Stimulated activated CD8-positive, alpha-beta memory T cell treated with anti-CD3 and anti-CD28 coated beads, Interleukin-4, amount 100 ng/mL, for 4 hours (primary cell): Measurements from ENCODE around the gene NPLOC4.
"Not testable (repeated sequence)": the region's sequence is repeated elsewhere in the genome, so short reads cannot be mapped to it uniquely, and the experiment has no call there.

Experiments used
- DNase-seq, 2 donors: peaks; one replicate each; pipeline ENCODE4 v3.0.0-alpha.2; 2020; ENCODE audit warnings: low read depth in 2 of 2, low spot score in 1 of 2

The NPLOC4 gene

GRCh38 chr17:81635973-81636504 is 873 bp downstream of the NPLOC4 start:
- no peak for DNase-seq

DNA sequence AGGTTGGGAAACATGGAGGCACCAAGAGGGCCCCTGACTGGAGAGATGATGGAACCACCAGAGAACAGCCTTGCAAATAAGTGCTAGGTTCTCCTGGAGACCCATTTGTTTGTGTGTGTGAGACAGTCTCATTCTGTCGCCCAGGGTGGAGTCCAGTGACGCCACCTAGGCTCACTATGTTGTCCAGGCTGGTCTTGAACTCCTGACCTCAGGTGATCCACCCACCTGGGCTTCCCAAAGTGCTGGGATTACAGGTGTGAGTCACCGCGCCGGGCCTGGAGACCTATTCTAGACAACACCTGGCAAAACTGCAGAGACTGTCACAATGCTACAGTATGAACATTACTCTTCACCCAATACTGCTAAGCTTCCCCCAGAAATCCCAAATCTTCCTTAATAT is 1.5 kb downstream of the NPLOC4 start:
- DNase-seq = no peak

DNA sequence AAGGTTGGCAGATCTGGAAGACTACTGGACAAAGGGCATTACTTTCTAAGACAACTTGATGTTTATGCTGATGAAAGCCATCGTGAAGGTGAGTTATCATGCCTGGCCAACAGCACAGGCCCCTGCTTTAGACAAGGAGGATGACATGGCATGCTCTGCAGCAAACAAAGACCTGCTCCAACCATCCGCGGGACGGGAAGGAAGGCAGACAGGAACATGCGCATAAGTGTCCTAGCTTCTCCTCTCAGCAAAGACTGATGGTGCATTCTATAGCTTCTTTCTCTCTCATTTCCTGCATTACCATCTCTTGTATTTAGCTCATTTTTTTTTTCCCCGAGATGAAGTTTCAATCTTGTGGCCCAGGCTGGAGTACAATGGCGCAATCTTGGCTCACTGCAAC is 5.4 kb downstream of the NPLOC4 start:
- no peak for DNase-seq

DNA sequence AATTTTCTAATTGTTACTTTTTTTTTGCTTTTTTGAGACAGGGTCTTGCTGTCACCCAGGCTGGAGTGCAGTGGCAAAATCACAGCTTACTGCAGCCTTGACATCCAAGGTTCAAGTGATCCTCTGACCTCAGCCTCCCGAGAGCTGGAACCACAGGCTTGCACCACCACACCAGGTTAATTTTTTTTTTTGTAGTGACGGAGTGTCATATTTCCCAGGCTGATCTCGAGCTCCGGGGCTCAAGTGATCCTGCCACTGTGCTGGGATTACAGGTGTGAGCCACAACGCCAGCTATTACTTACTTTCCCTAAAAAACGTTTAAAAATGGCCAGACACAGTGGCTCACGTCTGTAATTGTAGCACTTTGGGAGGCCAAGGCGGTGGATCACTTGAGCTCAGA is 6.6 kb downstream of the NPLOC4 start:
- DNase-seq = no peak

GRCh38 chr17:81621494-81622130 is 15.3 kb downstream of the NPLOC4 start:
- DNase-seq = no peak

DNA sequence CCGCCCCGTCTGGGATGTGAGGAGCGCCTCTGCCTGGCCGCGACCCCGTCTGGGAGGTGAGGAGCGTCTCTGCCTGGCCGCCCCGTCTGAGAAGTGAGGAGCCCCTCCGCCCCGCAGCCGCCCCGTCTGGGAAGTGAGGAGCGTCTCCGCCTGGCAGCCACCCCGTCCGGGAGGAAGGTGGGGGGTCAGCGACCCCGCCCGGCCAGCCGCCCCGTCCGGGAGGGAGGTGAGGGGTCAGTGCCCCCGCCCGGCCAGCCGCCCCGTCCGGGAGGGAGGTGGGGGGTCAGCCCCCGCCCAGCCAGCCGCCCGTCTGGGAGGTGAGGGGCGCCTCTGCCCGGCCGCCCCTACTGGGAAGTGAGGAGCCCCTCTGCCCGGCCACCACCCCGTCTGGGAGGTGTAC is 18.6 kb downstream of the NPLOC4 start:
- not testable (repeated sequence) for DNase-seq

DNA sequence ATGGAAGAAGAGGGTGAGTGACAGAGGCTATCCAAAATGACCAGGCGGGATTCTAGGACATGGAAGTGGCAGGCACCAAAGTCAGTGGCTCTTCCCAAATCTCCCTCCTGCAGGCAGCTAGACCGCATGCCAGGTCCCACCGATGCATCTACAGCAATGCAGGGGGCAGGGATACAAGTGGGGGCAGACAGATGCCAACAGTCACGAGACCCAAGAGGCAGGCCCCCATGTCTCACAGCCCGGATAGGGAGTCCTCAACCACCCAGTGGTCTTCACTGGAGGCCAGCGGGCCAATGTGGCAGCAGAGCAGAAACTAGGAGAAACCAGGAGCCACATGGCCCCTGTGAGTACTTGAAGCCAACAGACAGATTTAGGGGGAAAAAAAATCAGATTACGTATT is 20.0 kb downstream of the NPLOC4 start:
- DNase-seq = no peak

GRCh38 chr17:81615401-81615930 is 21.4 kb downstream of the NPLOC4 start:
- no peak for DNase-seq

DNA sequence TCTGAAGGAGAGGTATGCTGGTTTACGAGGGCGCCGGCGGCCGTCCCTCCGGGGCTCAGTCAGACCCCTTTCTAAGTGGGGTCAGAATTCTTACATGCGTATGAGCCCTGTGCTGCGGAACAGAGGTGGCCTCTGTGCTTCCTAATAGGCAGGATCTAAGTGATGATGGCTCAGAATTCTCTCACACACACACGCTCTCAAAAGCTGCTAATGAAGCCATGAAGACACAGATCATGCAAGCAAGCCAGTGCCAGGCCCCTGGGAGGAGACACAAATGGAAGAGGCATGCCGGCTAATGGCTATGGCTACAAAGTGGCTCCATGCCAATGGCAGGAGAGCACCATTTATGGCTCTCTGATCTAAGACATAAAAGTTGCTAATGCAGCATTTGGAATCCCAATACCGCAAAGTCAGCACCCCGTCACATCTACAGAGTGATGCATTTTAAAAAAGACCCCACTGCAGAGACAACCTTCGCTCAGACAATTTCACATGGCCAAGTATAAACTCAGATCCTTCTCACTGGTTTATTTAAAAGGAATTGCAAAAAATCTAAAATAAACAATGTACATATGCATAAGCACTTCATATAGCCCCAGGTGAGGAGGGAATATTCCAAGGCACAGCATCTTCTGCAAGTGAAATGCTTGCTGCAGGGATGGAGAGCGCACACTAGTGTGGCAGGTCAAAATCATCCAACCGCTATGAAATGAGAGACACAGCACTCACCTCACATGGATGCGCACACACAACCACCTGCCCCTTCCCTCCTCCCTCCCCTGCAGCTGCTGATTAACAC is 24.5 kb downstream of the NPLOC4 start:
- DNase-seq = no peak

- DNase-seq = no peak
Measured at GRCh38 chr17:81609541-81610311, 27.2 kb downstream of the NPLOC4 start.

DNA sequence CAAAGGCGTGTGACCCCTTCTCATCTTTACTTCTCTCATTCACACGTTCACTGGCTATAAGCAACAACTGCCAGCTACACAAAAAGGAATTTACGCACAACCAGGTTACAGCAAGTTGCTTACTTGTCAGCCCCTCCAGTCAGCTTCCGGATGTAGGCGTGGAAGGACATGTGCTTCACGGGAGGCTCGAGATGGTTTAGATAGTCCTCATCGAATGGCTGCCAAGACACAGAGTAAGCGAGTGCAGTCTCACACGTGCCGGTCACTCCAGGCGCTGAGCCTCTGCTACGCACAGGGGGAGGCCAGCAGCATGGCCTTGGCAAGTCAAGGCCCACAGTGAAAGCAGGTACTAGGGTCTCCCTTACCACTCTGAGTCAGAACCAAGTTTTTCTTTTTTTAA is 28.3 kb downstream of the NPLOC4 start:
- DNase-seq = no peak

- DNase-seq = no peak
Measured at GRCh38 chr17:81608082-81608481, 28.8 kb downstream of the NPLOC4 start.

DNA sequence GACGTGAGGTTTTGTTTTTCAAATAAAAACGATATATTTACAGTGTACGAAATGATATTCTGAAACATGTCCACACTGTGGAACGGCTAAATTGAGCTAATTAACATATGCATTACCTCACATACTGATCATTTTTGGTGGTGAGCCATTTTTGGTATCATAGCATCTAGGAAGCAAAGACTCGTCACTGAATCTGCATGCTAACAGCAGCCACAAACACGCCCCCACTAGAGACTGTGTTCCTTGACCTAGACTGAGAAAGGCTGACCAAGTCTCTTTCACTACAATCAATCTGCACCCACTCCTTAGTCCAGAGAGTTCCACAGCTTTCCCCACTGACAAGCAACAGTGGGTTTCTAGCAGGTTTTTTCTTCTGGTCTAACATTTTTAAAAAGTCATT is 29.5 kb downstream of the NPLOC4 start:
- no peak for DNase-seq

DNA sequence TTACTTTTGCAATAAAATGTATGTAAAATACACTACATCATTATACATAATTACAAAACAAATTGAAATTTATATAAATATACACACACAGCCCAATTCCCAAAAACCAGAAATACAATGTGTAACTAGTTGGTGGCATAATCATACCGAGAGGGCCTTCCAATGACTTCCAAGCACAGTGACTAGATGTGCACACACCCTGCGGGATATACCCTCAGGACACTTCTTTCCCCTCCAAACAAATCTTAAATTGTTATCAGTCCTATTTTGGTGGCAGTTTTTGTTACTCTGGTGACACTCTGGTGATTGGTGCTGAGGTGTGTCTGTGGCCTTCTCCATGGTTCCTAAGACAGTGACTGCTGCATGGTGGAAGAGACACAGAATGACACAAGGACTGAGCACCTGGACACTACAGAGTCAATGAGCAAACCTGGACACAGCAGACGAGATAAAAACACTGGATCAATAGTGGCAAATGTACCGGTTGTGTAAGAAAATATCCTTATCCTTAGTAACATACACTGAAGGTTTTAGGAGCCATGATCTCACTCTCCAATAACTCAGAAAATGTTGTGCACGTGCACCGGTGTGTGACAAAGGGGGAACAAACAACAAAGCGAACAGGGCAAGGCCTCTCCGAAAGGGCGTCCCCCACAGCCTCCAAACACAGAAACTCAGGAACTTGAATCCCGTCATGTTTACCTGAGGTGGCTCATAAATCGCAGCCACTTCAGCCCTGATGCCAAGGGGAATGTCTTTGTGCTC is 32.9 kb downstream of the NPLOC4 start:
- DNase-seq = no peak

DNA sequence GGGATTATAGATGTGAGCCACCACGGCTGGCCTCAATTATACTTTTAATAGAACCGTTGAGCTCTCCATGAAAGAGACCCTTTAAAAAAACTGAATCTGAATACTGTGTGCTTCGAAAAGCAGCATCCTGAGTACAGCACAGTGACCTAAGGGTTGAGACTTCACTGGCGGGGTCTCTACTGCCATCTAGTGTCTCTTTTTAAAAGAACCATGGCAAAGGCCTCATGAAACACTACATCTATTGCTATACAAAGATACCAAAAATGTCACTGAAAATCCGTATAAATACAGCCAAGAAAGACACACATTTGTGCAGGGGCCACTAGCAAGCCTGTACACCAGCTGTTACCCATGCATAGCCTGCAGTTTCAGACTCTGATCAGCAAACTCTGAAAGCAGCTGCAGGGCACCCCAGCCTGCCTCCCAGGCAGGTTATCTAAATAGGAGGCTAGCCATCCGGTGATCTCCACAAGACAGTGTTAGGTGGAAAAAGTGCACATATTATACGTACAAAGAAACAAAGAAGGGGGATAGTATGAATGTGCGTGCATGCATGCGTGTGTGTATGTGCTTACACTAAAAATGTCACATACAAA is 35.3 kb downstream of the NPLOC4 start:
- DNase-seq = peak; percentile 11 to 12

DNA sequence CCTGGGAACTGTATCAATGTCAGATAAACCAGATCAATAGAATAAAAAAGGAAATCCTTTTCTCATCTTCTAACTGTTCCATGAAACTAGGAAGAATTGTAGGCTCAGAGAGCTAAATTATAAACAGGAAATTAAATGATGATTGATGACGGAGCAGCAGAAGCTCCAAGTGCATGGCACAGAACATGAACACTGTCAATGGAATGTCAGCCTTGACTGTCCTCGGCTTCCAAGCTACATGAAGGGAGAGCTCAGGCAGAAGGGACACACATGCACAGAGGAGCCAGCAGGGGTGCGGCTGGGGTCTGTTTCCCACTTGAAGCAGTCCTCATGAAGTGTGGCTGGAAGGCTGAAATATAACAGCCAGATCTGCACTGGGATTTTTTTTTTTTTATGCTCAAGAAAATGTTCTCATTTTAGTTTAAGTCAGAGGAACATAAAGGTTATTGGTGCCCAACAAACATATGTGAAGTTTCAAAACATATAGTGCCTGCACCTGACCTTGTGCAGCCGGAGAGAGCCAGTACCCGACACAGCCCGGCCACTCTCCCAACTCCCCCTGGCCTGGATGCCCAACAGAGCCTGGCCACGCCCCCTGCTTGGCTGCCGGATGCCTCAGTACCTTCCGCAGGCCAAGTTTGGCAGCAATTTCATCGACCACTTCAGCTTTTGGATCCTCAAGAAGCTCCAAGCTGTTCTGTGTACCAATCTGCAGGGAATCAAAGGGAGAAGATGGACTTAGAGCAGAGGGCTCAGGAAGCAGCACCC is 37.0 kb downstream of the NPLOC4 start:
- DNase-seq = no peak

DNA sequence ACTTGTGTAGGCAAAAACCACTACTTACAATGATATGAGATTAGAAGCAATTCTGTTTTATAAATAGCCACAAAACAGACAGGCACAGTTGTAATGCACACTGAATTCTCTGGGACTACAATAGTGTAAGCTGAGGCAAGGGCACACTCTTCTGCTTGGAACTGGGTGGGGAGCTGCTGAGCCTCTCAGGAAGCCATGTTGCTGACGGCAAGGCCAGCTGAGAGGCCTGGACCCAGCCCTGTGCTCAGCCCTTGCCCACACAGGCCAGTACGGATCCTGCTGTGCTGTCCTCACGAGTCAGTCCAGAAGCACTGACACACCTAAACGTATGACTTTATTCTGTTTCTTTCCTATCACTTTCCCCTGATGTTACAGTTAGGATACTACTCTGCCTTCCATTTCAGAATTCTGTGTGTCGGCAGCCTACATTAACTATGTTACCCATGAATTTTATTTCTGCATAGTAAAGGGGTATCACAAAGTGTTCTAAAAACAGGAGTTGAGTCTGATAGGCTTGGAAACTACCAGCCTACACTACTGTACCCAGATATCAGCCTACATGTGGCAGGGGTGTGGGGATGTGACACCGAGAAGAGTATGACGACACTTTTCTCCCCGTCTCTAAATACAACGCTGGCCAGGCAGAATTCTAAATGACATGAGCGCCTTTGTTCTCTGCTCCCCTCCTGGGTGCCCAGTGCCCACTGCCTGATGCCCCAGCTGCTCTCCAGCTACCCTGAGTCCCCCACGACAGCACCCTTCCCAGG is 43.6 kb downstream of the NPLOC4 start:
- no peak for DNase-seq

- no peak for DNase-seq
Measured at GRCh38 chr17:81591971-81592370, 44.9 kb downstream of the NPLOC4 start.

GRCh38 chr17:81590121-81590520 is 46.8 kb downstream of the NPLOC4 start:
- no peak for DNase-seq
